WTC11 (cell line): ENCODE data around the gene ARF6. TPM values are rescaled to one million over a fixed set of nuclear protein-coding genes. Genes with fewer than 3 reads are reported as not detected.

Experiments used
- ATAC-seq: fragments of 200-7000 bp; cut with Tn5 transposase; 2 replicates; pipeline ENCODE4 v1.10.0; 2021; ENCODE audit warnings: mild to moderate bottlenecking, moderate library complexity
- CTCF ChIA-PET: fragments of 300-600 bp; sonication (Branson Sonifier 250); formaldehyde crosslinking; loops from one replicate; lab custom pipeline; 2021; ENCODE audit warnings: antibody characterized with exemption; lab: Charles Lee
- POLR2A ChIA-PET: fragments of 350-600 bp; sonication (Branson Sonifier 250); formaldehyde crosslinking; loops from one replicate; lab custom pipeline; 2021; ENCODE audit warnings: antibody characterized with exemption; lab: Charles Lee
- DNase-seq: peaks from one replicate; pipeline ENCODE4 v3.0.0; 2021; ENCODE audit warnings: low spot score
- H3K27ac Mint-ChIP-seq: 2 replicates; pipeline ENCODE4 v1.8.0; 2021; ENCODE audit warnings: mixed read lengths
- H3K27me3 Mint-ChIP-seq: 2 replicates; pipeline ENCODE4 v1.8.0; 2021; ENCODE audit warnings: low read depth, mild to moderate bottlenecking, moderate library complexity, mixed read lengths
- H3K36me3 Mint-ChIP-seq: 2 replicates; pipeline ENCODE4 v1.8.0; 2021; ENCODE audit warnings: mixed read lengths
- H3K4me1 Mint-ChIP-seq: 2 replicates; pipeline ENCODE4 v1.8.0; 2022; ENCODE audit warnings: mixed read lengths
- H3K4me3 Mint-ChIP-seq: 2 replicates; pipeline ENCODE4 v1.8.0; 2021; ENCODE audit warnings: mild to moderate bottlenecking, moderate library complexity, mixed read lengths
- H3K9me3 Mint-ChIP-seq: 2 replicates; pipeline ENCODE4 v1.8.0; 2021; ENCODE audit warnings: mixed read lengths
- CREB1 ChIP-seq: sonication (generic); formaldehyde crosslinking; IDR thresholded peaks from 2 replicates; pipeline ENCODE4 v1.8.0; 2023; ENCODE audit warnings: mild to moderate bottlenecking, missing genetic modification reagents
- E2F4 ChIP-seq: sonication (generic); formaldehyde crosslinking; IDR thresholded peaks from 2 replicates; pipeline ENCODE4 v1.8.1; 2022; ENCODE audit warnings: low read depth, mild to moderate bottlenecking, moderate library complexity, missing genetic modification reagents, borderline replicate concordance
- ELF4 ChIP-seq: sonication (generic); formaldehyde crosslinking; IDR thresholded peaks from 2 replicates; pipeline ENCODE4 v1.8.1; 2022; ENCODE audit warnings: low read depth, mild to moderate bottlenecking, moderate library complexity, missing genetic modification reagents
- ESRRA ChIP-seq: sonication (generic); formaldehyde crosslinking; IDR thresholded peaks from 2 replicates; pipeline ENCODE4 v1.8.1; 2022; ENCODE audit warnings: mild to moderate bottlenecking, missing genetic modification reagents, borderline replicate concordance
- HMGXB4 ChIP-seq: sonication (generic); formaldehyde crosslinking; IDR thresholded peaks from 2 replicates; pipeline ENCODE4 v1.8.1; 2023; ENCODE audit warnings: mild to moderate bottlenecking, moderate library complexity, missing genetic modification reagents
- JUN ChIP-seq: sonication (generic); formaldehyde crosslinking; IDR thresholded peaks from 2 replicates; pipeline ENCODE4 v1.8.0; 2023; ENCODE audit warnings: mild to moderate bottlenecking, missing genetic modification reagents
- KAT7 ChIP-seq: sonication (generic); formaldehyde crosslinking; IDR thresholded peaks from 2 replicates; pipeline ENCODE4 v1.8.1; 2023; ENCODE audit warnings: missing genetic modification reagents, mild to moderate bottlenecking, borderline replicate concordance
- MXD4 ChIP-seq: fragments of 250-450 bp; sonication (Bioruptor Pico); IDR thresholded peaks from 2 replicates; pipeline ENCODE4 v1.8.0; 2021; ENCODE audit warnings: mild to moderate bottlenecking, moderate library complexity, borderline replicate concordance
- NFATC4 ChIP-seq: fragments of 250-450 bp; sonication (Bioruptor Pico); IDR thresholded peaks from 2 replicates; pipeline ENCODE4 v1.9.0; 2021; ENCODE audit warnings: mild to moderate bottlenecking
- NFYB ChIP-seq: sonication (generic); formaldehyde crosslinking; conservative IDR thresholded peaks from 2 replicates; pipeline ENCODE4 v1.8.0; 2022; ENCODE audit warnings: low read depth, missing genetic modification reagents
- NR1H2 ChIP-seq: sonication (generic); formaldehyde crosslinking; IDR thresholded peaks from 2 replicates; pipeline ENCODE4 v1.9.0; 2021; ENCODE audit warnings: mild to moderate bottlenecking, moderate library complexity, missing genetic modification reagents
- PREB ChIP-seq: sonication (generic); formaldehyde crosslinking; IDR thresholded peaks from 2 replicates; pipeline ENCODE4 v1.8.1; 2022; ENCODE audit warnings: mild to moderate bottlenecking, missing genetic modification reagents, moderate library complexity, borderline replicate concordance
- TCF7 ChIP-seq: sonication (generic); formaldehyde crosslinking; IDR thresholded peaks from 2 replicates; pipeline ENCODE4 v1.8.0; 2022; ENCODE audit warnings: mild to moderate bottlenecking, low read depth, missing genetic modification reagents, moderate library complexity
- TEAD1 ChIP-seq: sonication (generic); formaldehyde crosslinking; IDR thresholded peaks from 2 replicates; pipeline ENCODE4 v1.8.0; 2022; ENCODE audit warnings: mild to moderate bottlenecking, missing genetic modification reagents
- USF1 ChIP-seq: sonication (generic); formaldehyde crosslinking; IDR thresholded peaks from 2 replicates; pipeline ENCODE4 v1.8.0; 2022; ENCODE audit warnings: mild to moderate bottlenecking, missing genetic modification reagents
- ZBTB21 ChIP-seq: sonication (generic); formaldehyde crosslinking; IDR thresholded peaks from 2 replicates; pipeline ENCODE4 v1.8.1; 2023; ENCODE audit warnings: mild to moderate bottlenecking, missing genetic modification reagents, borderline replicate concordance
- total RNA-seq: library from RNA; stranded (reverse); gene quantifications from 3 replicates; pipeline ENCODE4 v1.2.3, GENCODE V29; 2021
- TF ChIP-seq, protein P1 (sequence below): sonication (generic); formaldehyde crosslinking; IDR thresholded peaks from 2 replicates; pipeline ENCODE4 v1.8.0; 2022; ENCODE audit warnings: mild to moderate bottlenecking, missing genetic modification reagents
- TF ChIP-seq, protein P2 (sequence below): sonication (generic); formaldehyde crosslinking; IDR thresholded peaks from 2 replicates; pipeline ENCODE4 v1.8.0; 2022; ENCODE audit warnings: mild to moderate bottlenecking, missing genetic modification reagents
- TF ChIP-seq, protein P3 (sequence below): sonication (generic); formaldehyde crosslinking; IDR thresholded peaks from 2 replicates; pipeline ENCODE4 v1.8.1; 2023; ENCODE audit warnings: mild to moderate bottlenecking, missing genetic modification reagents, moderate library complexity
- TF ChIP-seq, protein P4 (sequence below): sonication (generic); formaldehyde crosslinking; IDR thresholded peaks from 2 replicates; pipeline ENCODE4 v1.8.0; 2023; ENCODE audit warnings: missing genetic modification reagents
- TF ChIP-seq, protein P5 (sequence below): sonication (generic); formaldehyde crosslinking; IDR thresholded peaks from 2 replicates; pipeline ENCODE4 v1.8.0; 2022; ENCODE audit warnings: missing genetic modification reagents

The ARF6 gene
- total RNA-seq, 1 experiment from 2014 or later: 55.9 TPM

DNA sequence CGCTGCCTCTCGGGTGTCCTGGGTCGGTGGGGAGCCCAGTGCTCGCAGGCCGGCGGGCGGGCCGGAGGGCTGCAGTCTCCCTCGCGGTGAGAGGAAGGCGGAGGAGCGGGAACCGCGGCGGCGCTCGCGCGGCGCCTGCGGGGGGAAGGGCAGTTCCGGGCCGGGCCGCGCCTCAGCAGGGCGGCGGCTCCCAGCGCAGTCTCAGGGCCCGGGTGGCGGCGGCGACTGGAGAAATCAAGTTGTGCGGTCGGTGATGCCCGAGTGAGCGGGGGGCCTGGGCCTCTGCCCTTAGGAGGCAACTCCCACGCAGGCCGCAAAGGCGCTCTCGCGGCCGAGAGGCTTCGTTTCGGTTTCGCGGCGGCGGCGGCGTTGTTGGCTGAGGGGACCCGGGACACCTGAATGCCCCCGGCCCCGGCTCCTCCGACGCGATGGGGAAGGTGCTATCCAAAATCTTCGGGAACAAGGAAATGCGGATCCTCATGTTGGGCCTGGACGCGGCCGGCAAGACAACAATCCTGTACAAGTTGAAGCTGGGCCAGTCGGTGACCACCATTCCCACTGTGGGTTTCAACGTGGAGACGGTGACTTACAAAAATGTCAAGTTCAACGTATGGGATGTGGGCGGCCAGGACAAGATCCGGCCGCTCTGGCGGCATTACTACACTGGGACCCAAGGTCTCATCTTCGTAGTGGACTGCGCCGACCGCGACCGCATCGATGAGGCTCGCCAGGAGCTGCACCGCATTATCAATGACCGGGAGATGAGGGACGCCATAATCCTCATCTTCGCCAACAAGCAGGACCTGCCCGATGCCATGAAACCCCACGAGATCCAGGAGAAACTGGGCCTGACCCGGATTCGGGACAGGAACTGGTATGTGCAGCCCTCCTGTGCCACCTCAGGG is 679 bp downstream of the ARF6 start:
- no peak for DNase-seq
- Mint-ChIP-seq H3K36me3 (peaks cover 18% of the 10 kb centered on the region), H3K9me3 (no peaks in the 10 kb centered on the region), H3K27me3 (no peaks in the 10 kb centered on the region), H3K27ac (peak overlapping the region; percentile 98), H3K4me1 (peaks cover 39% of the 10 kb centered on the region), H3K4me3 (peak overlapping the region; percentile 96)
- ChIA-PET CTCF (interaction anchor here (1.2 to 2.4 kb wide), 2 partner anchors 14 to 73 kb away, joined by 3 to 24 read pairs; no protein-coding TSS in a partner anchor), POLR2A (interaction anchor here (2.6 kb wide), 1 partner anchor 31 kb away, joined by 11 read pairs; no protein-coding TSS in a partner anchor)
- peak; percentile 28 for ATAC-seq
- TF ChIP-seq, protein P1, sequence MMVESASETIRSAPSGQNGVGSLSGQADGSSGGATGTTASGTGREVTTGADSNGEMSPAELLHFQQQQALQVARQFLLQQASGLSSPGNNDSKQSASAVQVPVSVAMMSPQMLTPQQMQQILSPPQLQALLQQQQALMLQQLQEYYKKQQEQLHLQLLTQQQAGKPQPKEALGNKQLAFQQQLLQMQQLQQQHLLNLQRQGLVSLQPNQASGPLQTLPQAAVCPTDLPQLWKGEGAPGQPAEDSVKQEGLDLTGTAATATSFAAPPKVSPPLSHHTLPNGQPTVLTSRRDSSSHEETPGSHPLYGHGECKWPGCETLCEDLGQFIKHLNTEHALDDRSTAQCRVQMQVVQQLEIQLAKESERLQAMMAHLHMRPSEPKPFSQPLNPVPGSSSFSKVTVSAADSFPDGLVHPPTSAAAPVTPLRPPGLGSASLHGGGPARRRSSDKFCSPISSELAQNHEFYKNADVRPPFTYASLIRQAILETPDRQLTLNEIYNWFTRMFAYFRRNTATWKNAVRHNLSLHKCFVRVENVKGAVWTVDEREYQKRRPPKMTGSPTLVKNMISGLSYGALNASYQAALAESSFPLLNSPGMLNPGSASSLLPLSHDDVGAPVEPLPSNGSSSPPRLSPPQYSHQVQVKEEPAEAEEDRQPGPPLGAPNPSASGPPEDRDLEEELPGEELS (CRISPR knock-in tag): no peak
- TF ChIP-seq CREB1 (no peak), USF1 (CRISPR knock-in tag) (0 out of 2 replicates have a peak, but pooled peaks have one; percentile 12), NR1H2 (CRISPR knock-in tag) (0 out of 2 replicates have a peak, but pooled peaks have one; percentile 41), JUN (peak; percentile 73; the same call in 1 of the 2 replicates), E2F4 (CRISPR knock-in tag) (peak; percentile 75; the same call in 1 of the 2 replicates), MXD4 (CRISPR knock-in tag) (no peak), ELF4 (CRISPR knock-in tag) (no peak), HMGXB4 (CRISPR knock-in tag) (0 out of 2 replicates have a peak, but pooled peaks have one; percentile 17), NFYB (CRISPR knock-in tag) (0 out of 2 replicates have a peak, but pooled peaks have one; percentile 10), ESRRA (CRISPR knock-in tag) (peak; percentile 14; the same call in 1 of the 2 replicates), TEAD1 (CRISPR knock-in tag) (0 out of 2 replicates have a peak, but pooled peaks have one; percentile 50), NFATC4 (no peak), TCF7 (CRISPR knock-in tag) (0 out of 2 replicates have a peak, but pooled peaks have one; percentile 41), ZBTB21 (CRISPR knock-in tag) (no peak), KAT7 (peak; percentile 96; the same call in 1 of the 2 replicates), PREB (0 out of 2 replicates have a peak, but pooled peaks have one; percentile 12)
- TF ChIP-seq, protein P2, sequence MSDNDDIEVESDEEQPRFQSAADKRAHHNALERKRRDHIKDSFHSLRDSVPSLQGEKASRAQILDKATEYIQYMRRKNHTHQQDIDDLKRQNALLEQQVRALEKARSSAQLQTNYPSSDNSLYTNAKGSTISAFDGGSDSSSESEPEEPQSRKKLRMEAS (CRISPR knock-in tag): no peak
- TF ChIP-seq, protein P3, sequence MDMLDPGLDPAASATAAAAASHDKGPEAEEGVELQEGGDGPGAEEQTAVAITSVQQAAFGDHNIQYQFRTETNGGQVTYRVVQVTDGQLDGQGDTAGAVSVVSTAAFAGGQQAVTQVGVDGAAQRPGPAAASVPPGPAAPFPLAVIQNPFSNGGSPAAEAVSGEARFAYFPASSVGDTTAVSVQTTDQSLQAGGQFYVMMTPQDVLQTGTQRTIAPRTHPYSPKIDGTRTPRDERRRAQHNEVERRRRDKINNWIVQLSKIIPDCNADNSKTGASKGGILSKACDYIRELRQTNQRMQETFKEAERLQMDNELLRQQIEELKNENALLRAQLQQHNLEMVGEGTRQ (CRISPR knock-in tag): no peak
- TF ChIP-seq, protein P4, sequence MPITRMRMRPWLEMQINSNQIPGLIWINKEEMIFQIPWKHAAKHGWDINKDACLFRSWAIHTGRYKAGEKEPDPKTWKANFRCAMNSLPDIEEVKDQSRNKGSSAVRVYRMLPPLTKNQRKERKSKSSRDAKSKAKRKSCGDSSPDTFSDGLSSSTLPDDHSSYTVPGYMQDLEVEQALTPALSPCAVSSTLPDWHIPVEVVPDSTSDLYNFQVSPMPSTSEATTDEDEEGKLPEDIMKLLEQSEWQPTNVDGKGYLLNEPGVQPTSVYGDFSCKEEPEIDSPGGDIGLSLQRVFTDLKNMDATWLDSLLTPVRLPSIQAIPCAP (CRISPR knock-in tag): no peak
- TF ChIP-seq, protein P5, sequence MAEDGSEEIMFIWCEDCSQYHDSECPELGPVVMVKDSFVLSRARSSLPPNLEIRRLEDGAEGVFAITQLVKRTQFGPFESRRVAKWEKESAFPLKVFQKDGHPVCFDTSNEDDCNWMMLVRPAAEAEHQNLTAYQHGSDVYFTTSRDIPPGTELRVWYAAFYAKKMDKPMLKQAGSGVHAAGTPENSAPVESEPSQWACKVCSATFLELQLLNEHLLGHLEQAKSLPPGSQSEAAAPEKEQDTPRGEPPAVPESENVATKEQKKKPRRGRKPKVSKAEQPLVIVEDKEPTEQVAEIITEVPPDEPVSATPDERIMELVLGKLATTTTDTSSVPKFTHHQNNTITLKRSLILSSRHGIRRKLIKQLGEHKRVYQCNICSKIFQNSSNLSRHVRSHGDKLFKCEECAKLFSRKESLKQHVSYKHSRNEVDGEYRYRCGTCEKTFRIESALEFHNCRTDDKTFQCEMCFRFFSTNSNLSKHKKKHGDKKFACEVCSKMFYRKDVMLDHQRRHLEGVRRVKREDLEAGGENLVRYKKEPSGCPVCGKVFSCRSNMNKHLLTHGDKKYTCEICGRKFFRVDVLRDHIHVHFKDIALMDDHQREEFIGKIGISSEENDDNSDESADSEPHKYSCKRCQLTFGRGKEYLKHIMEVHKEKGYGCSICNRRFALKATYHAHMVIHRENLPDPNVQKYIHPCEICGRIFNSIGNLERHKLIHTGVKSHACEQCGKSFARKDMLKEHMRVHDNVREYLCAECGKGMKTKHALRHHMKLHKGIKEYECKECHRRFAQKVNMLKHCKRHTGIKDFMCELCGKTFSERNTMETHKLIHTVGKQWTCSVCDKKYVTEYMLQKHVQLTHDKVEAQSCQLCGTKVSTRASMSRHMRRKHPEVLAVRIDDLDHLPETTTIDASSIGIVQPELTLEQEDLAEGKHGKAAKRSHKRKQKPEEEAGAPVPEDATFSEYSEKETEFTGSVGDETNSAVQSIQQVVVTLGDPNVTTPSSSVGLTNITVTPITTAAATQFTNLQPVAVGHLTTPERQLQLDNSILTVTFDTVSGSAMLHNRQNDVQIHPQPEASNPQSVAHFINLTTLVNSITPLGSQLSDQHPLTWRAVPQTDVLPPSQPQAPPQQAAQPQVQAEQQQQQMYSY (CRISPR knock-in tag): 0 out of 2 replicates have a peak, but pooled peaks have one; percentile 4
